Activated CD4-positive, alpha-beta T cell treated with anti-CD3 and anti-CD28 coated beads, Interleukin-2, amount 50 U/mL, for 48 hours (primary cell): ENCODE measurements around the gene ITCH.

Experiments
- DNase-seq, 2 experiments: peaks; one replicate each; pipeline ENCODE4 v3.0.0-alpha.2; 2020

ITCH gene

GRCh38 chr20:34560141-34560523 is 197.1 kb downstream of the ITCH start:
- no peak for DNase-seq

- no peak for DNase-seq
These were observed 197.5 kb downstream of the ITCH start for GRCh38 chr20:34560614-34561013.
